T47D (cell line): Measurements from ENCODE around the gene SESN1.

Source experiments
- DNase-seq, 2 experiments: peaks; one replicate each; pipeline versions ENCODE4 v3.0.0 to v3.0.0-alpha.2; 2011 to 2012; ENCODE audit warnings: low read depth in 1 of 2, low spot score in 1 of 2
- JUND ChIP-seq: IDR thresholded peaks from 2 replicates; pipeline ENCODE4 v1.6.1; 2012; ENCODE audit warnings: low read depth
- in situ Hi-C: cut with HindIII; loops from 2 replicates; pipeline ENCODE4 v1.10.0; 2016; ENCODE audit warnings: low sequenced_read_pairs, low pct_unique_long_range_greater_than_20kb

Gene SESN1

DNA sequence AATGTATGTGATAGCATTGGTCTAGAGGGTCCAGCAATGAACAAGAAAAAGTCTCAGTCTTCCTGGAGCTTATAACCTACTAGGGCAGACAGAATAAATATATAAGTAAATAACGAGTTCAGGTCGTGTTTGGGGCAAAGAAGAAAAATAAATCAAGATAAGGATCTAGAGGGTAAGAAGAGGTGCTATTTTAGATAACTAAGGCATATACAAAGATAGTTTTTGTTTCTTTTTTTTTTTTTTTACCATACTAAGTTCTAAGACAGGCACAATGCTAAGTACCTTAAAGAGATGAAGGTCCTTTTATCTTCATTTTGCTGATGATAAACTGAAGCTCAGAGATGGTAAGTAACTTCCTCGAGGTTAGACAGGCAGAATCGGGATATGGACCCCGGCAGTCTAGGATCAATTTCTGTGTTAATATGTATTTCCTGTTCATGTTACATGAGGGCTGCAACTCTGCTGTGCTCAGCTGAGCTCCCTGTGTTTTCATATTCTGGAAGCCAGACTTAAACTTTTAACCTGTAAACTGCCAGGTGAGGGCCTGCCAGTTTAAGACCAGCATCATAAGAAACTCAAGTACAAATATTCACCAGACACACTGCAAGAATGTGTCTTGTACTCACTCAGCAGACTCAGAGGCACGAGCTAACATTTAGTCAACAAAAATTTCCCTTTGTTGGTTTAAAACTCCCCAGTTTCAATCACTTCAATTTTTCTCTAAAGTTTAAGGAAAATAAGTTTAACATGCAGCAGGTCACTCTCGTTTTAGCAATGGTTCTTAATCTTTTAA, 23.3 kb downstream of the SESN1 start:
- no peak for DNase-seq
- TF ChIP-seq JUND, result no peak
- in situ Hi-C loops, result no loop called here

- no peak for DNase-seq
- in situ Hi-C loops, result no loop called here
- no peak for TF ChIP-seq JUND
These were observed 24.9 kb downstream of the SESN1 start for GRCh38 chr6:109069746-109070145.

- DNase-seq, result no peak
- TF ChIP-seq JUND, result no peak
- in situ Hi-C loops, result no loop called here
These were observed 31.8 kb downstream of the SESN1 start for GRCh38 chr6:109062767-109063352.

DNA sequence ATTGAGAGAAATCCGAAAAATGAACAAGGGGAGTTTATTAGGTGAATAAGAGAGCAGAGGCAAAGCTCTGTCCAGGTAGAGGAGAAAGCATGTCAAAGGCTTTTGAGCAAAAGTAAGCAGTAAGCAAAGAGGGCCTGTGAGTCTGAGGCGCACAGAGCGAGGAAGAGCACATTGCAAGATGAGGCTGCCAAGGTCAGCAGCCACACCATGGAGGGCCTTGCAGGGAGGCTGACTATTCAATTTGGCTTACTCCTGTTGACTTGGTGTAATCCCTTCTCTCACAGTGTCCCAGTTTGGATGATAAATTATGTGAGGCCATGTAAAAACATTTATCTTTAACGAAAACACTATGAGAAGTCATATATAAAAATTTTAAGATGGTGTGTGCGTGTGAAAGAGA, 32.4 kb downstream of the SESN1 start:
- no peak for TF ChIP-seq JUND
- no peak for DNase-seq
- in situ Hi-C loops, result no loop called here

- TF ChIP-seq JUND, result no peak
- in situ Hi-C loops, result no loop called here
- DNase-seq, result no peak
These were observed 34.1 kb downstream of the SESN1 start for GRCh38 chr6:109060571-109060970.

DNA sequence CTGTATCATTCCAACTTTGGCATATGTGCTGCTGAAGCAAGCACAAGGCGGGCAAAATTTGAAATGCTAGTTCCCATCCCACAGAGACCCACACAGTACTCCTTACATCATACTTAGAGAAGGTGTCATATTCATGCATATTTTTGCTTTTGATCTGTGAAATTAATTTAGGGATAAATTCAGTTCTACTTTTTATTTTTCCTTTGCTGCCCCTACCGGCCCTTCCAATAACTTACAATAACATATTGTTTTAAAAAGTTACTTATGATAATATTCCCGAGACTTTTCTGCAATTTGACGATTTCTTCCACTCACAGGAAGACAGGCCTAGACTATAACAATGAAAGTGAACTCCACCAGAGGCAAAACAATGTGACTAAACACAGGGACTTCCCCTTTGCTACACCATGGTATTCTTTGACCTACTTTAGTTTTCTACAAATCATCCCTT, 35.0 kb downstream of the SESN1 start:
- in situ Hi-C loops, result no loop called here

DNA sequence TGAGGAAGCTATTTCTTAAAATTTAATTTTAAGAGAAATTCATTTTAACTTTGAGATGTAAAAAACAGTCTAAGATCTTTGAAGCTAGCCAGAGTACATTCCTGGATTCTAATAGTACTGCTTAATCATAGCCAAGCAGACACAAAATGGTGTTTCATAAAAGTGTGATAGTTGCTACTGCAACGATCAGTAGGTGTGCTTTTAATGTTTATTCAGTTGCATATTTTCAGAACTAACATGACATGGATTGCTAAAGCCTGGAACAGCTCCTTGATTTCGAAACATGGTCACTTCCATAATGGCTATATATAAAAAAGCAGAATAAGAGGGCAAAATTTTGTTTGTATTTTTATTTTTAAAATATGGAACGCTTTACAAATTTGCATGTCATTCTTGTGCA, 35.5 kb downstream of the SESN1 start:
- no peak for TF ChIP-seq JUND
- in situ Hi-C loops, result no loop called here
- DNase-seq, result peak in 1 of 2 experiments; percentile 16

More for the DNA sequence above, 35.0 kb downstream of the SESN1 start:
- TF ChIP-seq JUND, result no peak
- no peak for DNase-seq

DNA sequence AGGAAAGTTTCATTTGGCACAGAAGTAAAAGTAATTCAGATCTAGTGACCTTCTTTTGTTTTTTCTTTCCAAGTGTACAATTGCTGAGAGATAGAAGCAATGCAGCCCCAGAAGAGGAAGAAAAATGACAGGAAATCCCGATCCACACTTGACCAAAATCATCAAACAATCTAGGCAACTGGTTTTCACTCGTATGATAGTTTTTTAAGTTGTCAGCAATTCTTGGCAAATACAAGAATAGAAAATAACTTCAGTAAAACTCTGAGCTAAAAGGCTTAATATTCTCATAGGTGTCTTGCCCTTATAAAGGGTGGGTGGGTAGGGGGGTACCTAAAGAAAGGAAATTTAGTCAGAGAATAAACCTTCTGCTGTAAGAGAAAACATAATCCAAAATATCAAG, 36.0 kb downstream of the SESN1 start:
- no peak for TF ChIP-seq JUND
- DNase-seq, result no peak
- in situ Hi-C loops, result no loop called here

DNA sequence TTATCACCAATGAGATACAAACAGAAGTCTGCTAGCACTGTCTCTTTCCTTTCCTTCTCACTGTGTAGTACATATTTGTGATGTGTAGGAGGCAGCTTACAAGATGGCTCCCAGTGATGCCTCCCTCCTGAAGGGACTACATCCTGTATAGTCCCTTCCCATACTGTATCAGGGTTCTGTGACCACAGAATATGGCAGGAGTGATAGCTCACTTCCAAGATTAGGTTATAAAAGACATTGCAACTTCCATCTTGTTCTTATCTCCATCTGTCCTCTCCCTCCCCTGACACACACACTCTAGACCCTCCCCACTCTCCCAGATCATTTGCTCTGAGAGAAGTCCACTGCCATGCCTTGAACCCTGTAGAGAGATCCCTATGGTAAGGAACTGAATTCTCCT, 38.0 kb downstream of the SESN1 start:
- TF ChIP-seq JUND, result no peak
- no peak for DNase-seq
- in situ Hi-C loops, result no loop called here

- no peak for DNase-seq
- in situ Hi-C loops, result no loop called here
- no peak for TF ChIP-seq JUND
These were observed 38.8 kb downstream of the SESN1 start for GRCh38 chr6:109055771-109056235.

GRCh38 chr6:109053336-109053735, 41.3 kb downstream of the SESN1 start:
- no peak for TF ChIP-seq JUND
- in situ Hi-C loops, result no loop called here
- no peak for DNase-seq

DNA sequence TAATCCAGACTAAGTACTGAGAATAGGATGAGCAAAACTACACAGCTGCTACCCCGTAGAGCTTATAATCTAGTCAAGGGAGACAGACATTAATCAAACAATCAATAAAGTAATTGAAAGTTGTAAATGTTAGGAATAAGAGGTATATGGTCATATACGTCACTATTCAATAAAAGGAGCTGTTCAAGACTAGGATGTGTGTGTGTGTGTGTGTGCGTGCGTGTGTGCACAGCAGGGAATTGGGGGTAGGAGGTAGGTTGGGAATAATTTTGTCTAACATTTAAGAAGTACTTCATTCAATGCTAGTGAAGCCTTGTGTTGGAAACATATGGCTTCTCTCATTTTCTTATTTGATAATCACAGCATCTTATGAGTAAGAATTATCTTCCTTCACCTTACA, 41.8 kb downstream of the SESN1 start:
- DNase-seq, result no peak
- no peak for TF ChIP-seq JUND
- in situ Hi-C loops, result no loop called here

DNA sequence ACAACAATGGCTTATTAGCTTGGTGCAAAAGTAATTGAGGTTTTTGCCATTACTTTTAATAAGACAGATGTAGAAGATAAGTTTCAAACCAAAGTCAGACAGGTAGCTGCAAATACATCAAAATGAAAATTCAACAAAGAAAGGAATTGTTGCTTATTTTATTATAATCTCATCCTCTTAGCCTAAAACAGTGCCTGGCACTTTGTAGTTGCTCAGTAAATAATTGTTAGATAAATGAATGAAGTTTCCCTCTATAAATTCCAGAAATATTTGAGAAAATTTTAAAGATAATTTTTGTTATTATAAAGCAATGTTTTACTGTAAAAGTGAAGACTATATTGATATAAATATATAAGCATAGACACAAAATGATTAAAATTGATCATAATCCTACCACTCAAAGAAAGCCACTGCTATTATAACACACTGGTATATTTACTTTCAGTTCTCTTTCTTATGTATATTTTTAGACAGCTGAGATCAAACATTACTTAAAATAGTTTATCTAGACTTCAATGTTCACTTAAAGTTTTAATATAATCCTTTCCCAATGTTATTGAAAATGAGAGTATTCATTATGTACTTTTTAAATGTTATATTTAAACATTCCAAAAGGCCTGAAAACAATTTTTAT, 42.5 kb downstream of the SESN1 start:
- DNase-seq, result no peak
- no peak for TF ChIP-seq JUND
- in situ Hi-C loops, result no loop called here
